HepG2 (cell line): ENCODE data around the gene DLG5. TPM values are rescaled to one million over a fixed set of nuclear protein-coding genes. Genes with fewer than 3 reads are reported as not detected.

Experiments used
- ATAC-seq: fragments of 200-7000 bp; cut with Tn5 transposase; 3 replicates; pipeline ENCODE4 v1.9.1; 2020; ENCODE audit warnings: mild to moderate bottlenecking, moderate library complexity
- BruUV-seq: library from RNA; stranded (reverse); fragments of 400-500 nt; replicated peaks from 2 replicates; lab custom pipeline; 2021; lab: Mats Ljungman, UMichigan
- CTCF ChIA-PET: fragments of 300-600 bp; formaldehyde crosslinking; extraction: SDS; loops from one replicate; lab custom pipeline; 2021; ENCODE audit warnings: low total read pairs, inconsistent platforms, low intra/inter-chr PET ratio; lab: Yijun Ruan, JAX
- POLR2A ChIA-PET: fragments of 350-600 bp; sonication (Branson Sonifier 250); formaldehyde crosslinking; loops from one replicate; lab custom pipeline; 2020; ENCODE audit warnings: antibody characterized with exemption, inconsistent platforms; lab: Yijun Ruan, JAX
- DNase-seq: peaks from one replicate; pipeline ENCODE4 v3.0.0-alpha.2; 2015; ENCODE audit warnings: low spot score
- FAIRE-seq: peaks from 3 replicates; lab custom pipeline; 2011; peaks lifted over from hg19 to GRCh38; lab: Jason Lieb, UNC
- H2AFZ ChIP-seq: one replicate; pipeline ENCODE4 v1.6.1; 2011; ENCODE audit warnings: low read length, inconsistent platforms
- H3K27ac ChIP-seq: fragments of 300-600 bp; 3 replicates; pipeline ENCODE4 v1.8.0; 2011; ENCODE audit warnings: mixed run types, mild to moderate bottlenecking, mixed read lengths, low read length, inconsistent platforms; ENCODE audit not compliant: insufficient read depth; ENCODE audit errors: extremely low read length
- H3K27me3 ChIP-seq, 2 experiments: fragments of 200-600 bp in 1 of 2; 2 replicates in 1 of 2; 3 replicates in 1 of 2; pipeline versions ENCODE4 v1.6.0 to v1.8.0; 2011; ENCODE audit warnings: low read length in 2 of 2, mild to moderate bottlenecking in 2 of 2, moderate library complexity in 2 of 2, inconsistent platforms in 1 of 2; ENCODE audit not compliant: insufficient read depth in 2 of 2, control insufficient read depth in 1 of 2
- H3K36me3 ChIP-seq, 2 experiments: fragments of 200-600 bp in 1 of 2; replicated peaks in 1 of 2; 2 replicates in 1 of 2; 3 replicates in 1 of 2; pipeline versions ENCODE4 v1.5.1 to v1.8.0; 2011; ENCODE audit warnings: low read length in 2 of 2, inconsistent platforms in 1 of 2; ENCODE audit not compliant: insufficient read depth in 2 of 2, control insufficient read depth in 1 of 2
- H3K4me1 ChIP-seq: 2 replicates; pipeline ENCODE4 v1.5.1; 2012; ENCODE audit warnings: low read length, inconsistent platforms; ENCODE audit not compliant: insufficient read depth
- H3K4me2 ChIP-seq: 2 replicates; pipeline ENCODE4 v1.6.0; 2011; ENCODE audit warnings: low read depth, low read length, inconsistent platforms
- H3K4me3 ChIP-seq, 3 experiments: fragments of 200-600 bp in 1 of 3; sonication (generic), shearing (Covaris generic) in 1 of 3; replicated peaks in 1 of 3; 2 replicates each; pipeline ENCODE4 v1.5.1; 2011 to 2016; ENCODE audit warnings: low read length in 3 of 3, inconsistent platforms in 2 of 3, low read depth in 2 of 3, mild to moderate bottlenecking in 2 of 3, control low read depth in 1 of 3, mixed read lengths in 1 of 3; ENCODE audit not compliant: insufficient read depth in 1 of 3
- H3K79me2 ChIP-seq: one replicate; pipeline ENCODE4 v1.6.1; 2011; ENCODE audit warnings: low read length, inconsistent platforms; ENCODE audit not compliant: insufficient read depth
- H3K9ac ChIP-seq: 2 replicates; pipeline ENCODE4 v1.6.0; 2011; ENCODE audit warnings: mild to moderate bottlenecking, low read depth, low read length, inconsistent platforms; ENCODE audit not compliant: insufficient read depth
- H3K9me3 ChIP-seq: 2 replicates; pipeline ENCODE4 v1.5.1; 2012; ENCODE audit warnings: mild to moderate bottlenecking, low read length
- H4K20me1 ChIP-seq: 2 replicates; pipeline ENCODE4 v1.6.0; 2011; ENCODE audit warnings: inconsistent platforms, mild to moderate bottlenecking, low read length, moderate library complexity; ENCODE audit not compliant: insufficient read depth
- CCAR2 ChIP-seq: fragments of 200-400 bp; formaldehyde crosslinking; optimal IDR thresholded peaks from 2 replicates; pipeline ENCODE3; 2018; ENCODE audit warnings: low read depth, mild to moderate bottlenecking, low read length, moderate library complexity
- HMGXB3 ChIP-seq: sonication (generic); formaldehyde crosslinking; IDR thresholded peaks from 2 replicates; pipeline ENCODE4 v1.4.0; 2020; ENCODE audit warnings: missing genetic modification reagents, borderline replicate concordance
- KDM3A ChIP-seq: IDR thresholded peaks from 2 replicates; pipeline ENCODE4 v1.6.1; 2018; ENCODE audit warnings: low read depth, missing compliant biosample characterization
- NFKB2 ChIP-seq: sonication (generic); formaldehyde crosslinking; IDR thresholded peaks from 2 replicates; pipeline ENCODE4 v1.4.0; 2020; ENCODE audit warnings: missing genetic modification reagents, borderline replicate concordance
- RBFOX2 ChIP-seq: fragments of 200-400 bp; formaldehyde crosslinking; IDR thresholded peaks from 2 replicates; pipeline ENCODE4 v1.6.1; 2017; ENCODE audit warnings: low read depth, mild to moderate bottlenecking, low read length
- SMARCE1 ChIP-seq: fragments of 450-650 bp; IDR thresholded peaks from 2 replicates; pipeline ENCODE4 v1.6.1; 2017; ENCODE audit warnings: borderline replicate concordance
- SMC3 ChIP-seq: IDR thresholded peaks from 2 replicates; pipeline ENCODE4 v1.6.1; 2011; ENCODE audit warnings: low read length, improper control_type of control experiment
- ZNF670 ChIP-seq: sonication (generic); formaldehyde crosslinking; IDR thresholded peaks from 2 replicates; pipeline ENCODE4 v1.8.0; 2022; ENCODE audit warnings: mild to moderate bottlenecking, missing genetic modification reagents, borderline replicate concordance
- ZNF75D ChIP-seq: sonication (generic); formaldehyde crosslinking; IDR thresholded peaks from 2 replicates; pipeline ENCODE4 v1.8.1; 2023; ENCODE audit warnings: missing genetic modification reagents, mild to moderate bottlenecking, borderline replicate concordance
- ZSCAN31 ChIP-seq: sonication (generic); formaldehyde crosslinking; IDR thresholded peaks from 2 replicates; pipeline ENCODE4 v1.5.0; 2020; ENCODE audit warnings: low read depth, mild to moderate bottlenecking, missing genetic modification reagents
- WGBS: methylation state at CpG from one replicate; pipeline ENCODE4 v1.1.6; 2017; ENCODE audit warnings: low lambda C conversion rate; 5-methylcytosine and 5-hydroxymethylcytosine counted together
- in situ Hi-C: cut with HindIII; loops from 2 replicates; pipeline ENCODE4 v1.10.0; 2017; ENCODE audit warnings: low pct_unique_long_range_greater_than_20kb; ENCODE audit not compliant: extremely low pct_ligation_motif_present
- intact Hi-C: fragments of 100-400 bp; cut with micrococcal nuclease; formaldehyde crosslinking; loops from one replicate; pipeline ENCODE4 v1.10.0; 2022; ENCODE audit not compliant: unreplicated experiment
- polyA plus RNA-seq, 8 experiments: library from polyadenylated mRNA; depleted of rRNA in 3 of 8; stranded (reverse) in 7 of 8; unstranded in 1 of 8; fragments of >200 nt; fragmentation: Illumina TruSeq in 4 of 8; extraction: Trizol in 4 of 8; gene quantifications; 2 replicates each; pipeline versions ENCODE4 v1.2.1 to v1.2.3, GENCODE V29; 2011 to 2016; ENCODE audit warnings: low read depth in 4 of 8, missing spikeins in 1 of 8, mixed read lengths in 1 of 8; ENCODE audit not compliant: insufficient read depth in 1 of 8
- total RNA-seq, 5 experiments: library from RNA; depleted of rRNA; stranded (reverse); fragments of >200 nt; fragmentation: Illumina TruSeq; extraction: Trizol; gene quantifications; 2 replicates each; pipeline ENCODE4 v1.2.3, GENCODE V29; 2016; ENCODE audit warnings: low read depth in 1 of 5
- TF ChIP-seq, protein P1 (sequence below): sonication (generic); formaldehyde crosslinking; IDR thresholded peaks from 2 replicates; pipeline ENCODE4 v1.8.0; 2022; ENCODE audit warnings: missing genetic modification reagents, mild to moderate bottlenecking, inconsistent platforms, borderline replicate concordance
- TF ChIP-seq, protein P2 (sequence below): sonication (generic); formaldehyde crosslinking; IDR thresholded peaks from 2 replicates; pipeline ENCODE4 v1.8.1; 2022; ENCODE audit warnings: low read depth, mild to moderate bottlenecking, missing genetic modification reagents

Gene DLG5
- total and polyA plus RNA-seq, 2 of the 13 experiments (the other 11 are each of a cell fraction or from before 2014, with no cell fraction given) = 15.5 to 18.2 TPM

DNA sequence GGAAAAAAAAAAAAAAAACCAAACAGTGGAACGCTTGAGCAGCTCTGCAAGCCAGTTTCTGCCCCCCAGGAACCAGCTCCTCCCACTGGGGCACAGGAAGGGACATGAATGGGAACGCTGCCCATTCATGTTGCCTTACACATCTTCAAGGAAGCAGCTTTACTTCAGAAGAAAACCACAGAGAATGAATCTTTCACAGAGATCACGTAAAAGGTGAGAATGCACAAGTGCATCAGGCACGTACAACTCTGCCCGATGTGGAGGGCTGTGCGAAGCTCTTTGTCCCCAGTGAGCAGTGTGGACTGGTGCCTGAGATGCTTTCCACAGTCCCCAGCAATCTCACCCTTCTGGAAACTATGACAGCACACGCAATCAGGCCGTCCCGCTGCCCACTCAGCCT lies 106.2 kb downstream of the DLG5 start (continued):
- no peak for TF ChIP-seq NFKB2 (CRISPR knock-in tag)
- TF ChIP-seq, protein P1, sequence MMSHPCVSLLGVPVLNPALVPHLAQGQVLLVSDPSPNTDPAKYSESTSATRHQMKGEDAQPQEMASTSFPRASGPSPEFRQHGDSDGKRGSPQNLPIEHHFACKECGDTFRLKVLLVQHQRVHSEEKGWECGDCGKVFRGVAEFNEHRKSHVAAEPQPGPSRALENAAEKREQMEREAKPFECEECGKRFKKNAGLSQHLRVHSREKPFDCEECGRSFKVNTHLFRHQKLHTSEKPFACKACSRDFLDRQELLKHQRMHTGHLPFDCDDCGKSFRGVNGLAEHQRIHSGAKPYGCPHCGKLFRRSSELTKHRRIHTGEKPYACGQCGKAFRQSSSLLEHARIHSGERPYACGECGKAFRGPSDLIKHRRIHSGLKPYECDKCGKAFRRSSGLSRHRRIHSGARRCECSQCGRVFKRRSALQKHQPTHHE (CRISPR knock-in tag) = no peak
- TF ChIP-seq ZSCAN31 = no peak
- no peak for TF ChIP-seq SMARCE1
- TF ChIP-seq, protein P2, sequence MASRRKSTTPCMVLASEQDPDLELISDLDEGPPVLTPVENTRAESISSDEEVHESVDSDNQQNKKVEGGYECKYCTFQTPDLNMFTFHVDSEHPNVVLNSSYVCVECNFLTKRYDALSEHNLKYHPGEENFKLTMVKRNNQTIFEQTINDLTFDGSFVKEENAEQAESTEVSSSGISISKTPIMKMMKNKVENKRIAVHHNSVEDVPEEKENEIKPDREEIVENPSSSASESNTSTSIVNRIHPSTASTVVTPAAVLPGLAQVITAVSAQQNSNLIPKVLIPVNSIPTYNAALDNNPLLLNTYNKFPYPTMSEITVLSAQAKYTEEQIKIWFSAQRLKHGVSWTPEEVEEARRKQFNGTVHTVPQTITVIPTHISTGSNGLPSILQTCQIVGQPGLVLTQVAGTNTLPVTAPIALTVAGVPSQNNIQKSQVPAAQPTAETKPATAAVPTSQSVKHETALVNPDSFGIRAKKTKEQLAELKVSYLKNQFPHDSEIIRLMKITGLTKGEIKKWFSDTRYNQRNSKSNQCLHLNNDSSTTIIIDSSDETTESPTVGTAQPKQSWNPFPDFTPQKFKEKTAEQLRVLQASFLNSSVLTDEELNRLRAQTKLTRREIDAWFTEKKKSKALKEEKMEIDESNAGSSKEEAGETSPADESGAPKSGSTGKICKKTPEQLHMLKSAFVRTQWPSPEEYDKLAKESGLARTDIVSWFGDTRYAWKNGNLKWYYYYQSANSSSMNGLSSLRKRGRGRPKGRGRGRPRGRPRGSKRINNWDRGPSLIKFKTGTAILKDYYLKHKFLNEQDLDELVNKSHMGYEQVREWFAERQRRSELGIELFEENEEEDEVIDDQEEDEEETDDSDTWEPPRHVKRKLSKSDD (CRISPR knock-in tag) = no peak

DNA sequence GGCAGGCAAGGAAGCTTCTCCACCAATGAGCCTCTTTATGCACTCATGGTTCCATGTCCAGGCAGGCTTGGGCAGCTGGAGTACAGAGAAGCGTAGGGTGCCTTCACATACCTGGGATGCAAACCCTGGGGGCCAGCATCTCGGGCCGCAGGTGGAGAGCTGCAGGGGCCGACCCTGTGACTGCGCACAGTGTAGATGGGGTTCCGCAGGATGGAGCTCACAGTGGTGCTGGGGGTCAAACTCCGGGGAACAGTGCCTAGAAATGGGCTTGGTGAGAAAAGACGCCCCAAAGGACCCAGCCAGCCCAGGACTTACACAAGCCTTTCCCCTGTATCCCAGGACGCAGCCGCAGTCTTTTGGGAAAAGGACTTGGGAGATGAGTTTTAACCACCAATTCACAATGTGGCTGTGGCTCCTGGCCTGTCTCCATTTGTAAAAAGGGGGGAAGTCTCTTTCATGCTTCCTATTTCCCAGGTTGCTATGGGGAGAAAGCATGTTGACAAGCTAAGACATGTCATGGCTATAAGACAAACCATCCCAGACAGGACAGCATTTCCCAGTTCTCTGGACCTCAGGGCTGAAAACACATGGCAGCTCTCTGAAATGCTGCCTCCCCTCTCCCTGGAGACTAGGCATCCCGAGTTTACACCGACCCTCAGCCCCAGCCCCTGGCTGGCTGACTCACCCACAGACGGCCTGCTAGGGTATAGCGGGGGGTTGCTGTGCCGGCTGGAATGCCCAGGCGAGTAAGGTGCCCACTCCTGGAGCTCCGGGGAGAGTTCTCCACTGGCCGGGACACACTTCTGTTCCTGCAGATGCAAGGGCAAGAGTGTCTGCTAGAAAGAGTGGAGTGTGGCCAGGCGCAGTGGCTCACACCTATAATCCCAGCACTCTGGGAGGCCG lies 107.1 kb downstream of the DLG5 start:
- Histone ChIP-seq H3K9me3 (no peaks in the 10 kb centered on the region), H4K20me1 (no peaks in the 10 kb centered on the region), H2AFZ (no peak overlapping the region), H3K27me3 (no peaks in the 10 kb centered on the region), H3K4me1 (no peaks in the 10 kb centered on the region), H3K4me3 (no peak overlapping the region), H3K9ac (no peak overlapping the region), H3K4me2 (no peak overlapping the region), H3K36me3 (peaks cover 47 to 81% of the 10 kb centered on the region in 2 experiments), H3K79me2 (no peaks in the 10 kb centered on the region), H3K27ac (no peak overlapping the region)
- CTCF ChIA-PET = no interaction called here
- intact Hi-C loops (no loop called here), in situ Hi-C loops (no loop called here)
- POLR2A ChIA-PET = no interaction called here
- FAIRE-seq = no peak
- ATAC-seq = no peak
- no TSS peak for BruUV-seq
- 93% methylated on average over 12 of the region's 20 CpGs for WGBS
- DNase-seq = no peak
- TF ChIP-seq KDM3A (CRISPR knock-in tag) = no peak
- TF ChIP-seq SMC3 = no peak
- no peak for TF ChIP-seq HMGXB3 (CRISPR knock-in tag)
- TF ChIP-seq RBFOX2 = no peak
- no peak for TF ChIP-seq ZNF75D (CRISPR knock-in tag)
- TF ChIP-seq ZNF670 = no peak
- no peak for TF ChIP-seq CCAR2
